MV-4-11 (cell line): Measurements from ENCODE around the gene PDE8A.
"Not testable (repeated sequence)": the region's sequence is repeated elsewhere in the genome, so short reads cannot be mapped to it uniquely, and the experiment has no call there.

Experiments
- DNase-seq: peaks from one replicate; lab custom pipeline; 2025; lab: John Stamatoyannopoulos, UW

PDE8A gene

DNA sequence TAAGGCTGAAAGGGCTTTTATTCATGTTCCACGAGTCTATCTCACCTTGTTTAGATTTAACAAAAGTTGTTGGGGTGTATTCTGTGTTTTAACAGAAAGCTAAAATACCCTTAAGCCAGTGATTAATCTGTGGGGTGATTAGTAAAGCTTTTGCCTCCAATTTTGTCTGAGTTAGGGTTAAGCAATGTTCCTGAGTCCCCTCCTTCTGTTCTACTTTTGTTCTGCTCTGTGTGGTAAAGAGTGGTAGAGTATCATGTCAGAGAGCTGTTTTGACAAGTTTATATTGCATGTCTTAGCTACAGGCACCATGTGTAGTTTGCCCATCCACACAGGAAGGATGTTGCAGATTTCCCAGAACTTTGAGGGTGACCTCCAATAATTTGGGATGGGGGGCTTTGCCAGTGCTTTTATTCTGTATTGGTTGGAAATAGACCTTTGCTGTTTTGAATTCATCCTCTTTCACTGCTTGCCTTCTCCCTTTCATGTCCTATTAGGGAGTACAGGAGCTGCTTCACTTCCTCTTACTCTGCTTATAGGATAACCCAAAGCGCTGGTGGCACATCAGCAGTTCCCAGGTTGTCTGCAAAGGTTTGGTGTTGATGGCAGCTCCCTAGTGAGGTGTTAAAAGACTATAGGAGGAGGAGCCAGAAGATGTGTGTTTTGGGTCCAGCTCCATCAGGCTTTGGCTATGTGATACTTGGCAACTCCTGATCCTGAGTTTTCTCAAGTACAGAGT is 7.4 kb downstream of the PDE8A start:
- DNase-seq = no peak

DNA sequence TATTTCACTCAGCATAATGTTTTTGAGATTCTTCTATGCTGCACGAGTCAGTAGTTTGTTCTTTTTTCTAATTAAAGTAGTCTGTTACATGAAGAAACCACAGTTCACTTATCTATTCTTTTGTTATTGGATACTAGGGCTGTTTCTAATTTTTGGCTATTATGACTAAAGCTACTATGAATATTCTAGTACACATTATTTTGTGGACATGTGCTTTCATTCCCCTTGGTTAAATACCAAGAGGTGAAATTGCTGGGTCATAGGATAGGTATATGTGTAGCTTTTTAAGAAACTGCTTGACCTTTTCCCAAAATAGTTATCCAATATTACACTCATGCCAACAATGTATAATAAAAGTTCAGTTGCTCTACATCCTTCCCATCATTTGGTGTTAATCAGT is 8.9 kb downstream of the PDE8A start:
- DNase-seq = no peak

DNA sequence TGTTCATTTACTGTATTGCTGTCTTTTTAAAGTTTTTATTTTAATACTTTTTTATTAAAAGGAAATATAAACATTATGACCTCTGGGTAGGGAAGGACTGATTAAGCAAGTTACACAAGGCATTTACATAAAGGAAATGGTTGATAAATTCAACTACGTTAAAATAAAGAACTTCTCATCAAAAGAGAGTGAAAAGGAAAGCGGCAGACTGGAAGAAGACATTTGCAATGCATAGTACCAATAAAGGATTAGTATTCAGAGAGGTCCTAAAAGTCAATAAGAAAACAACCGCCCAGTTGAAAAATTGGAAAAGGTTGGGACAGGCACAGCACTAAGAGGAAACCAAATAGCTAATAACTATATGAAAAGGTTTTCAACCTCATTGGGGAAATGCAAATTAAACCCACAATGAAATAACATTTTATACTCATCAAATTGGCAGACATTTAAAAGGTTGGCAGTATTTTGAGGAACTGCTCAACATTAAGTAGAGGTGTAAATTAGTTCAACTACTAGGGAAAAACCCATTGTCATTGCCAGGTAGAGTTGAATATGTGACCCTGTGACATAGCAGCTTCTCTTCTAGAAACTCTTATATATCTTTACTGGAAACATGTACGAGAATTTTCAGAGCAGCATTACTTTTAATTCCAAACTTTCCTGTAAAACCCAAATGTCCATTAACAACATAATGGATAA is 9.5 kb downstream of the PDE8A start:
- DNase-seq = no peak

DNA sequence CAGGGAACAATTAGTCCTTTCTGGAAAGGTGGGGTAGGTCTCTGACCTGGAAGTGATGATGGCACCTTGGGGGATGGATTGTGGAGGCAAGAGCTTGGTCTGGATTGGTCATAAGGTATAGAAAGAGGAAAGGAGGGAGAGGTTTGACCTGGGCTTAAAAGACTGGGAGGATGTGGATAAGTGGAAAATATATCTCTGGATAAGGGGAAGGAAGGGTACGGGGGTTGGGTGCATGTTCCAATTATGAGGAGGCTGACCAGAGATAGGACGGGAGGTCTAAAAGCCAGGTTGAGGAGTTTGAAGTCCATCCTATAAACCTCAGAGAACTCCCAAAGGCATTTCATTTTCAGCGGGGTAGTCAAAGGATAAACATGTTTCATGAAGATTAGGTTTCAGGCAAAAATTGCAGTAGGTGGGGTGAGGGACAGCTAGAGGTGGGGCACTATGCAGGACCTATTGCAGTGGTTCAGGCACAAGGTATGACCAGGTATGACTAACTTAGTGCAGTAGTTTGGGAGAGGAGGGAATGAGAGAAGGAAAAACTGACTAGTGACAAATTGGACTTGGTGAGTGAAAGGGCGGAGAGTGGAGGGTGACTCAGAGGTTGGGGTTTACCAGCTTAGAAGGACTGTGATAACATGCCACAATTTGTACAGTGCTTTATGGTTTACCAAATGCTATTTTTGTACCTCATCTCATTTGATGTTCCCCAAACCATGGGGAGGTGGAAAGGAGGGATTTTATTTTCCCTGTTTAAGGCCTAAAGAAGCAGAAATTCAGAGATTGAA is 10.7 kb downstream of the PDE8A start:
- peak; percentile 62 for DNase-seq

DNA sequence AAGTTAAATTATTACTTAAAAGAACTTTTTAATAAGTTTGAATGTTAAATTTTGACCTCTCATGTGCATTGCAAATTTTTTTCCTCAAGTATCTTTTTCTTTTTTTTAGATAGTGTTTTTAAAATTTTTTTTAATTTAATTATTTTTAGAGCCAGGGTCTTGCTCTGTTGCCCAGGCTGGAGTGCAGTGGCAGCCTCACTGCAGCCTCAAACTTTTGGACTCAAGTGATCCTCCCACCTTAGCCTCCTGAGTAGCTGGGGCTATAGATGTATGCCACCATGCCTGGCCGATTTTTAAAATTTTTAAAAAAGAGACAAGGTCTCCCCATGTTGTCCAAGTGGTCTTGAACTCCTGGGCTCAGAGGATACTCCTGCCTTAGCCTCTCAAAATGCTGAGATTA is 14.4 kb downstream of the PDE8A start:
- DNase-seq = no peak

DNA sequence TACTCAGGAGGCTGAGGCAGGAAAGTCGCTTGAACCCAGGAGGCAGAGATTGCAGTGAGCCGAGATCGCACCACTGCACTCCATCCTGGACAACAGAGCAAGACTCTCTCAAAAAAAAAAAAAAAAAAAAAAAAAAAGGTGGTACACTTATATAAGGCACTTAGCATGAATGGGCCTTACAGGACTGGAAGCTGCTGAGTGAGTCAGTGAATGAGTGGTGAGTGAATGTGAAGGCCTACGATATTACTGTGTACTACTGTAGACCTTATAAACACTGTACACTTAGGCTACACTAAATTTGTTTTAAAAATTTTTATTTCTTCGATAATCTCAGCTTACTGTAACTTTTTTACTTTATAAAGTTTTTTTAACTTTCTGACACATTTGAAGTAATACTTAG is 15.1 kb downstream of the PDE8A start:
- not testable (repeated sequence) for DNase-seq

DNA sequence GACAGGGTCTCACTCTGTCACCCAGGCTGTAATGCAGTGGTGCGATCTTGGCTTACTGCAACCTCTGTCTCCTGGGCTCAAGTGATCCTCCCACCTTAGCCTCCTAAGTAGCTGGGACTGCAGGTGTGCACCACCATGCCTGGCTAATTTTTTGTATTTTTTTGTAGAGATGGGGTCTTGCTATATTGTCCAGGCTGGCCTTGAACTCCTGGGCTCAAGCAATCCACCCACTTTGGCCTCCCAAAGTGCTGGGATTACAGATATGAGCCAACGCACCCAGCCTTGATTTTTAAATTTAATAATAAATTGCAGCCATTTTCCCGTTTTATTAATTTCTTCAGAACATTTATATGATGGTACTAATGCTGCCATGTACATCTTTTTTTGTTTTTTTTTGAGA is 15.6 kb downstream of the PDE8A start:
- DNase-seq = not testable (repeated sequence)

DNA sequence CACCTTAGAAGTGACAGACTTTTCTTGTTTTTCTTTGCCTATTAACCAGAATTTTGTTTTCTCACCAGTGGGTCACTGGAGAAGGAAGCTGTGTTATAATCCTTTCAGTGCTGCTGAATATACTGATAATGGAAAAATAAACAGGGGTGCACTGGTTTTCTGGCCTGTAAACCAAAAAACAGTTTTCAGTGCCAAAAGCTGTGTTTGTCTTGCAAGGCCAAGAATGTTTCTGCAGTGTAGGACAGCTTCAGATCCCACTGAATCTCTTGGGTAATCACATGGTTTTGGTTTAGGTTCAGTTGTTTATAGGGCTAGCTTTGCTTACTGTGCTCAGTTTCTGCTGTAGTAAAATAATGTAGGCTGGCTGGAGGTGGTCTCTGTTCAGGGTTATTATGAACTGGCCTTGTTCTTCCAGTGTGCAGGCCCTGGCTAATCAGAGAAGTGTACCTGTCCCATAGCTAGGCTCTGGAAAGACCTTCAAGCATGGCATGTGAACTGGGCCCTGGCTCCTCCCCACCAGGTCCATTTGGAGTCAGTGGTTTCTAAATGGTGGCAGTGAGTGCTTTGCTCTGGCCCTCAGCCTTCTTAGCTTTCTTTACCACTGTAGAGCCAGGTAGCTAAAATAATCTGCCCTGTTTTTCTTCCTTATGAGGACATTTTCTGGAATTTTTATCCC is 18.7 kb downstream of the PDE8A start:
- DNase-seq = no peak

DNA sequence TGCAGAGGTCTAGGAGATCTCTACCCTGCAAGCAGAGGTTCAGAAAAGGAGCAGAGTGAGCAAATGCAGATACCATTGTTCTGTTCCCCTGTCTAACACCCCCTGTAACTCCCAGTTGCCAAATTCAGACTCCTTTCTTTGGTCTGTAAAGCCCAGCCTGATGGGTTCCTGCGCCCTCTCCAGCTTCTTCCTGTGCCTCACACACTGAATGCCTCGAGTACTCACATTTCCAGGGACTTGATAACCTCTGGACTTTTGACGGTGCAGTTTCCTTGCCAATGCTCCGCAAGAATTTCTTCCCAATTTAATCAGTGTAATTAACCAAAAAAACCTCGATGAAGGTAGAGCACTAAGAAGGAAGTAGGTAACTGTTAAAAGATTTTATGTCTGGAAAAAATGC is 19.3 kb downstream of the PDE8A start:
- no peak for DNase-seq

DNA sequence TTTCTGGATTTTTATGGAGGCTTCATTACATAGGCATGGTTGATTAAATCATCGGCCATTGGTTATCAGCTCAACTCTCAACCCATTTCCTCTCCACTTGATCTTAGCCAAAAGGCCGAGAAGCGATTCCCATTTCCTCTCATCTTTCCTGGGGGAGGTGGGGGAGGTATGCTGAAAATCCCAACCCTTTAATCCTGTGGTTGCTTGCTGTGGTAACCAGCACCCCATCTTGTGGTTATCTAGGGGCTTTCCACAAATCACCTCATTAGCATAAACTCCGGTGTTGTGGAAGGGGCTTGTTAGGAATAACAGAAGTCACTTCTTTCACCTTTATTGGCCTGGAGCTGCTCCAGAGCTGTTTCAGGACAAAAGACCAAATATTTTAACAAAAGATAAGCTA is 20.9 kb downstream of the PDE8A start:
- no peak for DNase-seq

DNA sequence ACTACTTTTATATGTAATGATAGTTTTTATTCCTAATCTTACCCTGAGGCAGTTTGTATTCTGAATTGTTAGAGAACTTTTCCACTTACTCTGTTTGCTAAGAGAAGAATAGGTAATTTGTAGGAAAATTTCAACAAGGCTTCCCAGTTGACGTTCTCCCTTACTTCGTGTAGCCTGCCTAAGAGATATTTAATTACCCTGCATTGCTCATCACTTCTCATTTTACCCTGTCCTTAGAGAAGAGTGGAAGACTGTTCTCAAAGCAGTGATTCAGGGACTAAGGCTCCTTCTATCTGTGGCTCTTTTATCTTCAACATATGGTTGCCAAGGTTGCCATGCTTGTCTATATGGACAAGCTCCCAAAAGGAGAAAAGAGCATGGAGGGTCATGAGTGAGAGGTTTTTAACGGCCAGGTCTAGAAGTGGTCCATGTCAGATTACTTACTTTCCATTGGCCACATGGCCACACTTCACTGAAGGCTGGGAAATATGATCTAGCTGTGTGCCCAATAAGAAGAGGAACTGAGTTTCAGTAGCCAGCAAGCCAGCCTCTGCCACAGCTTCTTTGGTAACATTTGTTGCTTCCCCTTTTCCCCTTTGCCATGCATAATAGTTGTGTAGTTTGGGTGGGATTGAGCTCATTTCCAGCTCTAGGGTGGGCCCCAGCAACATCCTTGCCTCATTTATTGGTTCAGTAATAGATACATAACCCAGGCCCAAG is 22.1 kb downstream of the PDE8A start:
- peak; percentile 90 for DNase-seq

DNA sequence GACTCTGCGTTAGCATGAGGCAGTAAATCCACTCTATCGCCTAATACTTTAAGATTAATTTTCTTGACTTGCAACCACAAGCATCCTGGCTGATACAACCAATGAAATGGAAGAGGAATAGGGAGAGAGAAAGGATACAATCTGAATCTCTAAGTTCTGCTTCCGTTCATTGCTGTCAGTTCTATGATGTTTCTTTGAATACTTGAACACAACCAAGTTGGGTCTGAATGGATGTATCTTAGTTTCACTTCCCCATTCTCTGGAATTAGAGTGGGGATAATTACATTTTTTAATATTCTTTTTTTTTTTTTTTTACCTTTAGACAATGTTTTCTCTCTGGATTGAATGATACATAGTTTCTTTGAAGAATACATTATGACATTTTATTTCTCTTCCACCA is 22.9 kb downstream of the PDE8A start:
- peak; percentile 86 for DNase-seq

DNA sequence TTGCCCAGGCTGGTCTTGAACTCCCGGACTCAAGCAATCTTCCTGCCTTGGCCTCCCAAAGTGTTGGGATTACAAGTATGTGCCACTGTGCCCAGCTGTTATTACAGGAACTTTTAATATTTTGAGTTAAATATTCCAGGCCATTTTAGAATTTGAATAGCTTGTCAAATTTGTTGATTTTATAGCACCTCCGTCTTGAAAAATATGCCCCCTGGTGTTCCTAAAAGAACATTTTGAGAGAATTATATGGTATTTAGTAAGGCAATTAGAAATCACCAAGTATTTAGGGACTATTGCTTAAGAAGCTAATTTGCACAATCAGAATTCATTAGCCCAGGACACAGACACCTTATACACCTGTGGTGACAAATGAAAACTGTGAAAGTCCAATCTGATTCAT is 23.7 kb downstream of the PDE8A start:
- no peak for DNase-seq

DNA sequence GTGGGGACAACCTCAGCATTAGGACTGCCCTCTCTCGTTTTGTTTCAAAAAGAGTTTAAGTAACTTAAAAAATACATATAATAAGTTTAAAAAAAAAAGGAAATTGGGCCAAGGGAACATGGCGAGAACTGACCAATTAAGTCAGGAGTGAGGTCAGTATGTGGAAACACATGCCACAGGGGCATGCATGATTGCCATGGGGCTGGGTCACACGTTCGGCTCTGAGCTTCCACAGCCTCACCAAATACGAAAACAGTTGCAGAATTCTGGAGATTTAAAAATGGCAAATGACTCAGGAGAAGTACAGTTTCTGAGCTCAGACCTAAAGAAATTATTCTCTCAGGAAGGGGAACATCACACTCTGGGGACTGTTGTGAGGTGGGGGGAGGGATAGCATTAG is 24.1 kb downstream of the PDE8A start:
- DNase-seq = peak; percentile 21

DNA sequence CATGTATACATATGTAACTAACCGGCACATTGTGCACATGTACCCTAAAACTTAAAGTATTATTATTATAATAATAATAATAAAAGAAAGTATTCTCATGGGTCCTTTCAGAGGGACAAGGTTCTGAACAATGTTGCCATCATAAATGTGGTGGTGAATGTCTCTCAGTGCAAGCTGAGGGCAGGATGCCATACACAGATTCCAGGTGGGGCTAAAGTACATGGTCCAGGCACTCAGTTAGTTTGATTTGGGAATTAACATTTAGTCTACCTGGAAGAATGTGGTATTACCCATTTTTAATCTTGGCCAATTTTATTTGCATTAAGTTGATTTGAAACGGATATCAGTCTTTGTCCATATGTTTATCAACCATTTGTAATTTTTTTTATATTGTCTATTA is 24.5 kb downstream of the PDE8A start:
- no peak for DNase-seq

DNA sequence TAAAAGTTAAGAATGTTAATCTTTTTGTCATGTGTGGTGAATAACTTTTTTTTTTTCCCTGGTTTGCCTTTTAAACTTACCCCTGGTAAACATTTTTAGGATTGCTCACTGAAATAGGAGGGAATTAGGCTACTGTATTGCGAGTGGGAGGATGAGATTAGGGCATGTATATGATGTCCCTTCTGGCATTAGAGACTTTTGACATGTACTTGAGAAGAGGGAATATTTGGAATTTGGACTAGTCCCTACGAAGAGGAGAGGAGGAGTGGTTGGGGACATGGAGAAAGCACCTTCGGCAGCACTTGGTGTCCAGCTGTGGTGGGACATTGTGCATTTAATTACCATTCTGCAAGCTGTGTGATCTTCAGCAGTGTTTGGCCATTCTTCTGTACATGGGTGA is 25.0 kb downstream of the PDE8A start:
- DNase-seq = no peak

DNA sequence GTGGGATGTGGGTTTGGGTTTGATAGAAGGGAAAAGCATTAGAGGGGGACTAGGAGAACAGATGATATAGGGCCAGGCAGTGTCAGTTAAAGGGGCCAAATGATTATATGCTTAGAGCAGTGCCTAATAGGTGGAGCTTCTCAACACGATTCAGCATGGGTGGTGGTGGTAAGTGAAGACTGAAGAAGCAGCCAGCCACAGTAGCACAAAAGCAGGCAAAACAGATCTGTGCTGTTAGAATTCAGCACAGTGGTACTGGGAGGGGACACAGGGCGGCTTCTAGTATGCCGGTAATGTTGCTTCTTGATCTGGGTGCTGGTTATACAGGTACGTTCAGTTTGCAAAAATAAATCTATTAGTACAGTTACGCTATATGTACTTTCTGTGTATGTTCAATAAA is 25.5 kb downstream of the PDE8A start:
- no peak for DNase-seq

DNA sequence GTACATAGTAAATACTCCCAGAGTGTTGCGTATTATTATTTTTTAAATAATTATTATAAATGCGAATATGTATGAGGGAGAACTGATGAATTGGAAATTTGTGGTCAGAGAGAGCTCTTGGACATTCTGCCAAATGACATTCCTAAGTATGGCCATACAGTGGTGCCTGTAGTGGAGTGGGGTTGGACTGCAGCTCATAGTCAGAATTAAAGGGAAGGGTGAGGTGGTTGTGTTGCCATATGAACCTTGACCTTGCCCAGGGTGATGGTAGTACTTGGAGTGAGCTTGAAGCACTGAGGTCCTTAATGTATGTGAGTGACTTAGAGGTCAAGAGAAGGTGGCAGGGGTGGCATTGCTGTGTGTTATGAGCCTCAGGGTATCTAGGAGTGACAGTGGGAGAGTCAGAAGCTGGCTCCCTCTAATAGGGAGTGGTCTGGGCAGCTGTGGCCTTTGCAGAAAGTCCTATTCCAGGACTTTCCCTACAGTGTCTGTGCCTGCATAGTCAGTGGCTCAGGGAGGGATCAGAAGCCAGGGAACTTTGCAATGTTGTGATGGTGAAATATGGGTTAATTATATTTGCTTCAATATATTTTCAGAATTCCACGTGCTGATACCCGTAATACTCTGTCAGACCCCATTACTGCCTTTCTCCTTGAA is 26.2 kb downstream of the PDE8A start:
- no peak for DNase-seq

DNA sequence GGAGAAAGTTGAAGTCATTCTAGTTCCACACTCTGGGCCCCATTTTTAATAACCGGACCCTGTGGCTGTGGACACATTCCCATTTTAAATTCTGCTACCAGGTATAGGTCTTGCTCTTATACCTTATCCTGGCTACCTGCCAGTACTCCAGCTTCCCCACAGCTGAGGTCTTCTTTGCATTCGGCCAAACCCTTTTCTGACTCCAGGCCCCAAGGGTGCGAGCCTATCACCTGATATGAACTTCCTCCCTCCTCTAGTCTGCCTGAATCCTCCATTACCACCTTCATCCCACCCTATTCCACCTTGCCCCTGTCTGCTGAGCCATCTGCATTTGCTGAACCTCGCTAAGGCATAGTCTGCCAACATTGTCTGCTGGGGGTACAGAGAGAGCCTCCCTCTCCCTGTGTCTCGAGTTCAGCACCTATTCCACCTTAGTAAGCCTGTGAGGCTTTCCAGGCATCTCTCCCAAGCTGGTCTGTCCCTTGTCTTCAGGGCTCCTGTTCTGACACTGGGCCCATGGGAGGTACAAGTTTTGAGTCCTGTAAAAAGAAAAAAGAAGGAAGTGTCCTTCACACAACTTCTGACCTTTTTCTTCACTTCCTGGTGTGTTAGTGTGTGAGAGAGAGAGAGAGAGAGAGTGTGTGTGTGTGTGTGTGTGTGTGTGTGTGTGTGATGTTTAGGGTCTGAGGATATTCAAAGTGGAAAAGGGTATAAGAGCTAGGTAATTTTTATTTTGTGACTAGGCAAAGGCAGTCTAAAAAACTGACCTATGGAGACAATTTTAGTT is 27.0 kb downstream of the PDE8A start:
- peak; percentile 45 for DNase-seq

DNA sequence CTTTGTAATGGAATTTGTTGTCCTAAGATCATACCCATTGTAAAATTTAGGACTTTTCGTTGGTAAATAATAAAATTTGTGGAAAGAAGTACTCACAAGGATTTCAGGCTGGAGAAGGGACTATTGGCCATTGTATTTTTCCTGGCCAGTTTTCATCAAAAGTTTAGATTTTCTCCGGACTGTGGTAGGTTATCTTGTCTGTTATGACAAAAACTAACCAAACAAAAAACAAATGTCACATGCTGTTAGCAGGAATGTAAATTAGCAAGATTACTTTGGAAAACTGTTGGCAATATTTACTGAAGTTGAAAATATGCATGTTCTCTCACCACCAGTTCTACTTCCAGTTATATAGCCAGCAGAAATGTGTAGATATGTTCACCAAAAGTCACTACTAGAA is 27.8 kb downstream of the PDE8A start:
- DNase-seq = no peak

DNA sequence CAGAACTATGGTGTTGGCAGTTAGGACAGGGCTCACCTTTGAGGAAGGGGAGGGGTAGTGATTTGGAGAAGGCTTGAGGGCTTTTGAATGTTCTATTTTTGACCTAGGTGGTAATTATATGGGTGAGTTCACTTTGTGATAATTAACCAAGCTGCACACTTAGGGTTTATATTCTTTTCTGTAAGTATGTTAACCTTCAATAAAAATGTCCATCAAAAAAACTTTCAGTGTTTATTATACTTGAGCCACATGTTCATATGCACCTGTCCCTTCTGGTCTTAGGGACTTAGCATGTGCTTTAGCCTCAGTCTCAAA is 28.4 kb downstream of the PDE8A start:
- no peak for DNase-seq
